Natural killer cell (primary cell): ENCODE results near the gene KSR2. TPM values are rescaled to one million over a fixed set of nuclear protein-coding genes. Genes with fewer than 3 reads are reported as not detected.

Experiments
- ATAC-seq, 3 donors: fragments of 150-1000 bp in 2 of 3; fragments of 200-7000 bp in 1 of 3; cut with Tn5 transposase; 1 replicate in 1 of 3; 2 replicates in 2 of 3; pipeline ENCODE4 v1.10.0; 2021; ENCODE audit warnings: mild to moderate bottlenecking in 2 of 3, moderate library complexity in 2 of 3
- DNase-seq, 2 donors: peaks; one replicate each; pipeline versions ENCODE4 v3.0.0 to v3.0.0-alpha.2; 2013 to 2021; ENCODE audit warnings: mixed read lengths in 1 of 2
- H3K27ac ChIP-seq: one replicate; pipeline ENCODE4 v1.5.1; 2013; ENCODE audit warnings: mild to moderate bottlenecking, low read length
- H3K27me3 ChIP-seq: one replicate; pipeline ENCODE4 v1.6.1; 2013; ENCODE audit warnings: low read length; ENCODE audit not compliant: control insufficient read depth, insufficient read depth
- H3K36me3 ChIP-seq: one replicate; pipeline ENCODE4 v1.6.1; 2013; ENCODE audit warnings: low read length; ENCODE audit not compliant: control insufficient read depth, insufficient read depth
- H3K4me1 ChIP-seq: one replicate; pipeline ENCODE4 v1.6.1; 2013; ENCODE audit warnings: low read length; ENCODE audit not compliant: control insufficient read depth, insufficient read depth
- H3K4me3 ChIP-seq: one replicate; pipeline ENCODE4 v1.5.1; 2013; ENCODE audit warnings: low read length
- H3K9me3 ChIP-seq: one replicate; pipeline ENCODE4 v1.6.1; 2013; ENCODE audit warnings: low read length; ENCODE audit not compliant: control insufficient read depth, insufficient read depth
- H3K27ac Mint-ChIP-seq, 2 donors: one replicate each; pipeline ENCODE4 v1.8.0; 2022; ENCODE audit warnings: mild to moderate bottlenecking in 2 of 2, mixed read lengths in 2 of 2, moderate library complexity in 1 of 2
- H3K27me3 Mint-ChIP-seq, 2 donors: one replicate each; pipeline ENCODE4 v1.8.0; 2022; ENCODE audit warnings: low read depth in 2 of 2, mixed read lengths in 2 of 2
- H3K36me3 Mint-ChIP-seq: one replicate; pipeline ENCODE4 v1.8.0; 2022; ENCODE audit warnings: mixed read lengths
- H3K4me1 Mint-ChIP-seq, 2 donors: one replicate each; pipeline ENCODE4 v1.8.0; 2022; ENCODE audit warnings: mixed read lengths in 2 of 2
- H3K4me3 Mint-ChIP-seq: one replicate; pipeline ENCODE4 v1.8.0; 2022; ENCODE audit warnings: mild to moderate bottlenecking, moderate library complexity, mixed read lengths
- H3K9me3 Mint-ChIP-seq, 2 donors: one replicate each; pipeline ENCODE4 v1.8.0; 2022; ENCODE audit warnings: mixed read lengths in 2 of 2
- WGBS: methylation state at CpG from one replicate; pipeline ENCODE4 v1.1.7; 2013; ENCODE audit warnings: missing lambda C conversion rate; ENCODE audit not compliant: insufficient coverage; 5-methylcytosine and 5-hydroxymethylcytosine counted together
- intact Hi-C: fragments of 100-400 bp; cut with micrococcal nuclease; formaldehyde crosslinking; loops from one replicate; pipeline ENCODE4 v1.14.2; 2022
- total RNA-seq, 4 donors: library from RNA; stranded (reverse); fragments of 120-200 nt in 1 of 4; gene quantifications; one replicate each; pipeline versions ENCODE4 v1.2.3 to v1.2.4, GENCODE V29; 2013 to 2022
- TF ChIP-seq, protein P1 (sequence below): fragments of 200-600 bp; IDR thresholded peaks from one replicate; pipeline ENCODE4 v1.8.0; 2022; ENCODE audit warnings: antibody characterized with exemption

The KSR2 gene
- total RNA-seq, 3 donors from 2014 or later (not counting 1 experiment from before 2014, with no cell fraction given) = not detected

DNA sequence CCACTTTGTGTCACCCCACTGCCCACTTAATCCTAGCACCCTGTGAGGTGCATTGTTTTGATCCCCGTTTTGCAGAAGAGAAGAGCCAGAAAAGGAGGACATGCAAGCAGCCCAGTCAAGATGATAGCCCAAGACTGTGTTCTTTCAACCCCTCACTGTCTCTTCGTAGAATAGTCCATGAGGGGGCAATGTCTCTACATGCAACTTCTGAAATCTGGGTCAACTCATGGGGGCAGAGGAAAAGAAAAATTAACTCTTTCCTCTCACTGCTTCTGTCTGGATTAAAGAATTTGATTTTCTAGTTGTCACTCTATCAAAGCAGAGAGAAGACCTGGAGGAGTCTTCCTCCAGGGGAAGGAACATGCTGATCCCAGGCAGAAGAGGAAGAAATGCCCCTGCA lies 377.8 kb downstream of the KSR2 start:
- TF ChIP-seq, protein P1, sequence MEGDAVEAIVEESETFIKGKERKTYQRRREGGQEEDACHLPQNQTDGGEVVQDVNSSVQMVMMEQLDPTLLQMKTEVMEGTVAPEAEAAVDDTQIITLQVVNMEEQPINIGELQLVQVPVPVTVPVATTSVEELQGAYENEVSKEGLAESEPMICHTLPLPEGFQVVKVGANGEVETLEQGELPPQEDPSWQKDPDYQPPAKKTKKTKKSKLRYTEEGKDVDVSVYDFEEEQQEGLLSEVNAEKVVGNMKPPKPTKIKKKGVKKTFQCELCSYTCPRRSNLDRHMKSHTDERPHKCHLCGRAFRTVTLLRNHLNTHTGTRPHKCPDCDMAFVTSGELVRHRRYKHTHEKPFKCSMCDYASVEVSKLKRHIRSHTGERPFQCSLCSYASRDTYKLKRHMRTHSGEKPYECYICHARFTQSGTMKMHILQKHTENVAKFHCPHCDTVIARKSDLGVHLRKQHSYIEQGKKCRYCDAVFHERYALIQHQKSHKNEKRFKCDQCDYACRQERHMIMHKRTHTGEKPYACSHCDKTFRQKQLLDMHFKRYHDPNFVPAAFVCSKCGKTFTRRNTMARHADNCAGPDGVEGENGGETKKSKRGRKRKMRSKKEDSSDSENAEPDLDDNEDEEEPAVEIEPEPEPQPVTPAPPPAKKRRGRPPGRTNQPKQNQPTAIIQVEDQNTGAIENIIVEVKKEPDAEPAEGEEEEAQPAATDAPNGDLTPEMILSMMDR = no peak
- ATAC-seq = no peak
- WGBS = 52% methylated on average over 2 of the region's 2 CpGs
- no peak overlapping the region for H3K27ac Mint-ChIP-seq
- no peak for DNase-seq
- peaks cover 7 to 11% of the 10 kb centered on the region in 2 donors for H3K27me3 Mint-ChIP-seq
- H3K9me3 Mint-ChIP-seq = no peaks in the 10 kb centered on the region
- intact Hi-C loops = no loop called here
- Histone ChIP-seq H3K4me3 (no peak overlapping the region), H3K27ac (no peak overlapping the region), H3K36me3 (no peaks in the 10 kb centered on the region), H3K9me3 (no peaks in the 10 kb centered on the region), H3K4me1 (no peaks in the 10 kb centered on the region), H3K27me3 (no peaks in the 10 kb centered on the region)
- no peak overlapping the region for H3K4me3 Mint-ChIP-seq
- H3K4me1 Mint-ChIP-seq = no peaks in the 10 kb centered on the region
- no peaks in the 10 kb centered on the region for H3K36me3 Mint-ChIP-seq

DNA sequence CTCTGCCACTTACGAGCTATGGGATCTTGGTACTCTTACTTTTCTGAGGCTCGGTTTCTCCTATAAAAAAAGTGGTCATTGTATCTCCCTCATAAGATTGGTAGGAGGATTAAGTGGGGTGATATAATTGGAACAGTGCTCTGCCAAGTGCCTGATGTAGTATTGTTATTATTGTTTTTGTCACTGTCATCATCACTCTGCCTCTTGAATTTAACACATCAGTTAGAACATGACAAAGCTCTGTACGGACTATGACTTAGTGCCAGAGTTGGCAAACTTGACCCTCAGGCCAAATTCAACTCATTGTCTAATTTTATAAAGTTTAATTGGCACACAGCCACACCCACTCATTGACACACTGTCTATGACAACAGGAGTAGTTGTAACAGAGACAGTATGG lies 378.4 kb downstream of the KSR2 start:
- intact Hi-C loops = no loop called here
- Mint-ChIP-seq H3K27me3 (peaks cover 9 to 12% of the 10 kb centered on the region in 2 donors), H3K36me3 (no peaks in the 10 kb centered on the region), H3K9me3 (no peaks in the 10 kb centered on the region), H3K27ac (no peak overlapping the region), H3K4me1 (no peaks in the 10 kb centered on the region), H3K4me3 (no peak overlapping the region)
- H3K27ac ChIP-seq = no peak overlapping the region
- DNase-seq (no peak), ATAC-seq (no peak)
- no peaks in the 10 kb centered on the region for H3K4me1 ChIP-seq
- H3K9me3 ChIP-seq = no peaks in the 10 kb centered on the region
- no peaks in the 10 kb centered on the region for H3K27me3 ChIP-seq
- no peaks in the 10 kb centered on the region for H3K36me3 ChIP-seq
- WGBS = 85% methylated on average over 3 of the region's 3 CpGs
- no peak overlapping the region for H3K4me3 ChIP-seq
- TF ChIP-seq, protein P1 = no peak

DNA sequence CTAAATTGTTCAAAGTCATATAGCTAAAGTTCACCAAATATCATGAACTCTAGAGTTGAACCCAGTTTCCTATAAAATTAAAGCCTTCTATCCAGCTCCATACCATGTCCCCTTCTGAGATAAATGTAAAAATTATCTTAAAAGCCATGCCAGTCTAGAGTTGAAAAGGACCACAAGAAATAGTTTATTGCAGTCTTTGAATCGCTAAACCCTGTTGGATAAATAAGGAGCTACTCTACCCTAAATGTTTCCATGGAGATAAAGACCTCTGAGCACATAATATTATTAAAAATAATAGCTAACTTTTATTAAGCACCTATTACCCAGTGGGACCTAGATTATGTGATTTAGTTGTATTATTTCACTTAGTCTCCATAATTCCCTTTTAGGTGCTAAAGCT lies 379.8 kb downstream of the KSR2 start:
- Mint-ChIP-seq H3K27me3 (peaks cover 10 to 18% of the 10 kb centered on the region in 2 donors), H3K4me3 (no peak overlapping the region), H3K4me1 (no peaks in the 10 kb centered on the region), H3K27ac (no peak overlapping the region), H3K9me3 (no peaks in the 10 kb centered on the region), H3K36me3 (no peaks in the 10 kb centered on the region)
- Histone ChIP-seq H3K27ac (no peak overlapping the region), H3K4me3 (no peak overlapping the region), H3K4me1 (no peaks in the 10 kb centered on the region), H3K9me3 (no peaks in the 10 kb centered on the region), H3K27me3 (no peaks in the 10 kb centered on the region), H3K36me3 (no peaks in the 10 kb centered on the region)
- no CpG with 5 or more reads among the region's 1 CpG for WGBS
- TF ChIP-seq, protein P1 = no peak
- intact Hi-C loops = loop anchor here (10.0 kb wide), 1 partner anchor 884 kb away; no protein-coding TSS in a partner anchor
- DNase-seq = no peak
- ATAC-seq = no peak

DNA sequence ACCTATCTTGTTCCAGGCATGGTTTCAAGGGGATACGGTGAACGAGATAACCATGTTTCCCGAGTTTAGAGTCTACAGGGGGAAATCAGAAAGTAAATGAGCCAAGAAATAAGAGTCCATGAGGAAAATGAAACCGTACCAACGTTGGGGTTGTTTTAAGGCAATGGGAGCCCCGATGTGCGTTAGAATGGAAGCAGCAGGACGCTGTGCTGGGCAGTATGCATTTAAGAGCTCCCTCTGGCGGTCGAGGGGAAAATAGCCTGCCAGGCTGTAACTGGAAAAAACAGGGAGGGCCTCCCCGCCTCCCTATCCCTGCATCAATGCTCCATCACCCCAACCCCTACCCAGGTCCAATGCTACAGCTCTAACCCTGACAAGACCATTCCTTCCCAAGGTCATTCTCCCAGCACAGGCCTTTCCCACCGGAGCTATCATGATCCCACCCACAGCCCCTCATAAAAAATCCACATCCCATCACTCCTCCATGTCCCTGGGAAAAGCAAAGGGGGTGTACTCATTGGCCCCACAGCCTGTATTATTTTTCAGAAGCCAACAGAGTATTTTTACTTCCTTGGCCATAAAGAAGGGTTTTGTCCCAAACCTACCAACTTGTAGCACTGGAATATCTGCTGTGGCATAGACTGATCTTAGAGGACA lies 381.0 kb downstream of the KSR2 start:
- no peak overlapping the region for H3K4me3 ChIP-seq
- DNase-seq (peak in 1 of 2 donors; percentile 42), ATAC-seq (peak in 2 of 3 donors; percentile 47 to 52)
- no peak overlapping the region for H3K4me3 Mint-ChIP-seq
- no peak overlapping the region for H3K27ac Mint-ChIP-seq
- no peaks in the 10 kb centered on the region for H3K4me1 Mint-ChIP-seq
- peaks cover 0 to 2% of the 10 kb centered on the region in 2 donors for H3K9me3 Mint-ChIP-seq
- H3K36me3 ChIP-seq = no peaks in the 10 kb centered on the region
- peaks cover 14 to 18% of the 10 kb centered on the region in 2 donors for H3K27me3 Mint-ChIP-seq
- no peak overlapping the region for H3K27ac ChIP-seq
- intact Hi-C loops = loop anchor here (10.0 kb wide), 1 partner anchor 883 kb away; no protein-coding TSS in a partner anchor
- H3K4me1 ChIP-seq = no peaks in the 10 kb centered on the region
- no peaks in the 10 kb centered on the region for H3K27me3 ChIP-seq
- H3K9me3 ChIP-seq = no peaks in the 10 kb centered on the region
- no peaks in the 10 kb centered on the region for H3K36me3 Mint-ChIP-seq
- 19% methylated on average over 12 of the region's 12 CpGs for WGBS
- TF ChIP-seq, protein P1 = peak; percentile 62
